HG03565 (cell line): ENCODE results near the gene SEMA6A.
A peak's percentile ranks its signal among the peaks of the same experiment; 100 is the strongest.

Source experiments
- ATAC-seq: cut with Tn5 transposase; IDR thresholded peaks from one replicate; pipeline ENCODE4 v1.9.1; 2021; ENCODE audit warnings: mild to moderate bottlenecking, moderate library complexity; ENCODE audit not compliant: unreplicated experiment

Gene SEMA6A

GRCh38 chr5:116498503-116499048 is 76.0 kb downstream of the SEMA6A start:
- no peak for ATAC-seq

GRCh38 chr5:116497631-116498030 is 77.0 kb downstream of the SEMA6A start:
- ATAC-seq, result no peak

GRCh38 chr5:116495786-116496357 is 78.8 kb downstream of the SEMA6A start:
- ATAC-seq, result no peak

- no peak for ATAC-seq
These were observed 79.7 kb downstream of the SEMA6A start for GRCh38 chr5:116494784-116495450.

GRCh38 chr5:116492776-116493175 is 81.8 kb downstream of the SEMA6A start:
- ATAC-seq, result no peak

GRCh38 chr5:116492016-116492623 is 82.5 kb downstream of the SEMA6A start:
- ATAC-seq, result peak; percentile 57

- ATAC-seq, result no peak
These were observed 86.1 kb downstream of the SEMA6A start for GRCh38 chr5:116488356-116489041.

GRCh38 chr5:116487045-116487444 is 87.6 kb downstream of the SEMA6A start:
- ATAC-seq, result no peak

GRCh38 chr5:116486588-116486987 is 88.0 kb downstream of the SEMA6A start:
- no peak for ATAC-seq

GRCh38 chr5:116484645-116485044 is 90.0 kb downstream of the SEMA6A start:
- ATAC-seq, result no peak

- ATAC-seq, result no peak
These were observed 92.2 kb downstream of the SEMA6A start for GRCh38 chr5:116482394-116482793.

- ATAC-seq, result no peak
These were observed 93.6 kb downstream of the SEMA6A start for GRCh38 chr5:116480894-116481510.

GRCh38 chr5:116479776-116480675 is 94.6 kb downstream of the SEMA6A start:
- no peak for ATAC-seq

GRCh38 chr5:116478491-116478890 is 96.1 kb downstream of the SEMA6A start:
- ATAC-seq, result no peak

GRCh38 chr5:116476897-116477537 is 97.6 kb downstream of the SEMA6A start:
- no peak for ATAC-seq

GRCh38 chr5:116475338-116475737 is 99.3 kb downstream of the SEMA6A start:
- ATAC-seq, result peak; percentile 80

GRCh38 chr5:116473706-116474105 is 100.9 kb downstream of the SEMA6A start:
- no peak for ATAC-seq

GRCh38 chr5:116472274-116472673 is 102.3 kb downstream of the SEMA6A start:
- no peak for ATAC-seq

- no peak for ATAC-seq
These were observed 105.0 kb downstream of the SEMA6A start for GRCh38 chr5:116469631-116470030.

GRCh38 chr5:116468583-116468982 is 106.0 kb downstream of the SEMA6A start:
- no peak for ATAC-seq
